ENCODE results near the gene SIGLEC7.

- TF ChIP-seq CTCF (IDR thresholded peaks at IDR 0.05 in 8 of 11, conservative IDR thresholded peaks at IDR 0.05 in 3 of 11) (no peak), POLR2A (IDR thresholded peaks at IDR 0.05) (no peak), POLR2AphosphoS5 (IDR thresholded peaks at IDR 0.05) (no peak)
These were observed 46.1 kb downstream of the SIGLEC7 start for GRCh38 chr19:51188227-51188559.

All from spleen (tissue), 7 donors.